ENCODE results near the gene FLOT2.
A peak's percentile ranks its signal among the peaks of the same experiment; 100 is the strongest.
"Not testable (repeated sequence)": the region's sequence is repeated elsewhere in the genome, so short reads cannot be mapped to it uniquely, and the experiment has no call there.

The FLOT2 gene, protein sequence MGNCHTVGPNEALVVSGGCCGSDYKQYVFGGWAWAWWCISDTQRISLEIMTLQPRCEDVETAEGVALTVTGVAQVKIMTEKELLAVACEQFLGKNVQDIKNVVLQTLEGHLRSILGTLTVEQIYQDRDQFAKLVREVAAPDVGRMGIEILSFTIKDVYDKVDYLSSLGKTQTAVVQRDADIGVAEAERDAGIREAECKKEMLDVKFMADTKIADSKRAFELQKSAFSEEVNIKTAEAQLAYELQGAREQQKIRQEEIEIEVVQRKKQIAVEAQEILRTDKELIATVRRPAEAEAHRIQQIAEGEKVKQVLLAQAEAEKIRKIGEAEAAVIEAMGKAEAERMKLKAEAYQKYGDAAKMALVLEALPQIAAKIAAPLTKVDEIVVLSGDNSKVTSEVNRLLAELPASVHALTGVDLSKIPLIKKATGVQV

DNA sequence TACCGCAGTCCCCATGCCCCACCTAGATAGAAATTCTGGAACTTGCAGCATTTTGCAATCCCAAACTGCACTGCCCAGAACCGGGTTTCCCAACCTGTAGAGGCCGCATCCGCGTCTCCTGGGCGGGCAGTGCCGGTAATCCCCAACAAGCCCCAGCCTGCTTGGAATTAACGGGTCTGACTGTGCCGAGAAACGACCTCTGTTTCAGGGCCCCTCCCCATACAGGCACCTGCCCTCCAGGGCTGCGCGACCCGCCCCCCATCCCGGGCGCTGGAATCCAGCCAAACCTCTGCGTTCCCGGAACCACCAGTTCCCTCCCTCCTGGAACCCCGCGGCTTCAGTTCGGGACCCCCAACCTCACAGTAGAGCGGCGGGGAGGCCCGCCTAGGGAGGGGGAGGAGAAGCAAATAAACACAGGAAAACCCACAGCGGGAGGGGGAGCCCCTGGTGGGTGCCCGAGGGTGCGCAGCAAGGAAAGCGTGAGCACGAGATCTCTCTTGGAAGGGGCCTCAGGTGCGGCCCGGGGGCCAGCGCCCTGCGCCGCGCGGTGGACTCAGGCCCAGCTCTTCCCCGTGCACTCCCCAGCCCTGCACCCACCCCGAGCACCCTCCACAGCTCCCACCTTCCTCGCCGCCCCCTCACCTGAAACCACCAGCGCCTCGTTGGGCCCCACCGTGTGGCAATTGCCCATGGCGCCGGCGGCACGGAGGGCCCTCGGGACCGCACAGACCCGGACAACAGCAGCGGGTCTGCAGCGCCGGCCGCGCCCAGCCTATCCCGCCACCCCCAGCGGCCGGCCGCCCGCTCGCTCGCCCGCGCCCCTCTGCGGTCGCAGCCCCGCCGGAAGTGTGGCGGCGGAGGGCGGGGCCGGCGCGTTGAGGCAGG lies at the start of gene FLOT2:
Gene FLOT2 (minus strand): TSS at position 850 of the 885 bp plus-strand sequence. CDS start 159 bp downstream, at position 691.
- DNase-seq, result peak; percentile 58 to 65

DNA sequence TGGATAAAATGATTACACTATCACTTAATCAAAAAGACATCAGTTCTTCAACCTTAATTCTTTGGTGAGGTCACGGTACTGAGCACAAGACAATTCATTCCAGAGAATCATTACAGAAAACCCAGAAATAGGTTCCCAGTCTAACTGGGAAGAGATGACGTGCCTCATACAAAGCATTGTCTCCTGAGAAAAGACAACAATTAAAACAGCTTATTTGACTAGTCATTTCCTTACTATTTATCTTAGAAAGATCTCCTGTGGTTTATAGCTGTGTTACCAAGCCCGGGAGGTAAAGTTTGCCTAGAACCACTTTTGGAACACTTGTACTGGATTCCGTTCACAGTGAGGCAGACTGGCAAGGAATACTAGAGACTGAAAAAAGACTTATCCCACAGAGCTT lies 48.7 kb upstream of the FLOT2 start:
- DNase-seq, result peak in 1 of 2 donors; percentile 57

DNA sequence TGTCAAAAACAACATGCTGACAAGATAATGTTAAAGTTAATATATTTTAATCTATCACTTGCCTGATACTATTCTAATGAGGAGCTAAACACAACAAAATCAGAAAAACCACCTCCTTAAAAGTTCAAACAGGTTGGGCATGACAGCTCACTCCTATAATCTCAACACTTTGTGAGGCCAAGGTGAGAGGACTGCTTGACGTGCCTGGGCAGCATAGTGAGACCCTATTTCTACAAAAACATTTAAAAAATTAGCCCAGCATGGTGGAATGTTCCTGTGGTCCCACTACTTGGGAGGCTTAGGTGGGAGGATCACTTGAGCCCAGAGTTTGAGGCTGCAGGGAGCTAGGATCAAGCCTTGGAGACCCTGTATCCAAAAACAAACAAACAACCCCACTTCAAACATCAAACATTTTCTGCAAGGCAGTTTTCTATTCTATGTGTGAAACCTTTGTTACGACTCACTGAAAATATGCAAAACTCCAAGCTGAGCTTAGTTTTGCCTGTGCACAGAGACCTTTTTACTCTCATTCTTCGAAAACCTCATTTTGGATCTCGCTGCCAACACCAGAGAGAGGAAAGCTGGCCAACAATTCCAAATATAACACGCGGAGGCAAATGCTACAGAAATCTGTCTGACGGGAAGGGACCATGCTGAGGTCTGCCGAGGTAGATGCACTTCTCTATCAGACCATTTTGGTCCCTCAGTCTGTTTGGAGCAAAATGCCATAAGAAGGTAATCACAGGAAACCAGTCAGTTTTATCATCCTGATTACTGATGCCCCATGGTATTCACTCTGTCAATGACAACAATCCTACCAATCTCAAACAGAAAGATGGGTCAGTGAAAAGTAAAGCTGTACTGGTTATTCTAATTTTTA lies 47.6 kb upstream of the FLOT2 start:
- DNase-seq, result no peak

DNA sequence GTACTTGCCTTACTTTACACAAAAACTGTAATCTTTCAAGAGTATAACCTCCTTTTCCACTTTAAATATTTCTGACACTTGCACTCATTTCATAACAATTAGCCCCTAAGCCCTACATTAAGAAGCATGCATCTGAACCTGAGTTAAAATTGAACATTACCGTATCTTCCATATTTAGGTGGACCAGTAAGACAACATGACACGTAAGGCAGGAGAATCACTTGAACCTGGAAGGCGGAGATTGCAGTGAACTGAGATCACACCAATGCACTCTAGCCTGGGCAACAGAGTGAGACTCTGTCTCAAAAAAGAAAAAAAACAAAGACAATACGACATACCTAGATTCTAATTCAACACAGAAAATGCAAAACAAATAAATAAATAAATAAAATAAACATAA lies 46.8 kb upstream of the FLOT2 start:
- DNase-seq, result no peak

DNA sequence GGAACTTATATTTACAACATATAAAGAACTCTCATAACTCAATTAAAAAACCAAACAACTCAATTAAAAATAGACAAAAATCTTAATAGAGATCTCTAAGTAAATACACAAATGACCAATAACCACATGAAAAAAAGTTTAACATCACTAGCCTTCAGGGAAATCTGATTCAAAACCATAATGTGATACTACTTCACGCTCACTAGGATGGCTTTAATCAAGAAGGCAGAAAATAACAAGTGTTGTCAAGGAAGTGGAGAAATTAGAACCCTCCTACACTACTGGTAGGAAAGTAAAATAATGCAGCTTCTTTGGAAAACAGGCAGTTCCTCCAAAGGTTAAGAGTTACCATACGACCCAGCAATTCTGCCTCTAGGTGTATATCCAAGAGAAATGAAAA lies 45.4 kb upstream of the FLOT2 start:
- no peak for DNase-seq

DNA sequence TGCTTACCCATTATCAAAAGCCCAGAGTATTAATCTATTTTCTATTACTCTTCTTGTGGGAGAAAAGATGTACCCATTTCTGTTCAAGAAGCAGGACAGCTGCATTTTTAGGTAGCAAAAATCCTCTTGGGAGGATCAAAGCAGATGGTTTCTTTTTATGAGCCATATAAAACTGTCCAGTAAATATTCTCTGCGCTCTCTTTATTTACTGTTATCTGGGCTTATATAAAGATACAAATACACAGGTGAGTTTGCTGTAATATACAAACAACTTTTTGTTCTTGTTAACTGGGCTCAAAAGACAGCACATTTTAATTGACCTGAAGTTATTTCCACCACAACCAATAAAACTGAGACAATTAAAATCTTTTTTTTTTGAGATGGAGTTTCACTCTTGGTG lies 43.7 kb upstream of the FLOT2 start:
- DNase-seq, result no peak

DNA sequence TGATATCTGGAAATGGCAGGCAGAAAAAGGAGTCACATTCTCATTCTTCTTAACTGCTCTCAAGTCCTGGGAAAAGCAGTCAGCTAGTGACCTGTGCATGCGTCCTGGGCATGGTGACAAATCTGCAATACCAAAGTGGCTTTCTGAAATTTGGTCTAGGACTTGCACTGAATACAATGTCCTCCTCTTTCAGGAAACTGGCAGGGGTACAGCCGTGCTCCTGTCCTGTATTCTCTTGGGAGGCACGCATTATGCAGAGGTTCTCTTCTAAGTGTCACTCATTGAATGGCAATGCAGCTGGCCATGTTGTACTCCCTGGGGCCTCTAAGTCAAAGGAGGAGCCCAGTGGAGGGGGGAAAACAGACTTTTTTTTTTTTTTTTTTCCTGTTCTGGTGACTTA lies 43.1 kb upstream of the FLOT2 start:
- no peak for DNase-seq

DNA sequence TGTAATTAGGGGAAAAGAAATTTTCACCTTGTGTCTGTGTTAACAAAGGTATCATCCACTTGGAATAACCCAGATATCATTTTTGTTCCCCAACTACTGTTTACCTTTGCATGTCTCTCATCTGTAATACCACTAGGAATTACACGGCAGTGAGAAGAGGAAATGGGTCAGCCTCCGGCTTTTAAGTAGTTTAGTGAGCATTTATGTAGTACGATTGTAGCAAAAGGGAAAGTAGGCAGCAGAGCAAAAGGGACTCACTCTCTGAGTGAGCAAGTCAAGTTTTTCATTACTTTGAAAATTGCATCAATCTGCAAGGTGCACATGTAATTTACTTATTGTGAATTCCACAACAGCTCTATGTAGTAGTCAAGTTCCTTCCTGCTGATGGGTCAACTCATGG lies 42.6 kb upstream of the FLOT2 start:
- no peak for DNase-seq

DNA sequence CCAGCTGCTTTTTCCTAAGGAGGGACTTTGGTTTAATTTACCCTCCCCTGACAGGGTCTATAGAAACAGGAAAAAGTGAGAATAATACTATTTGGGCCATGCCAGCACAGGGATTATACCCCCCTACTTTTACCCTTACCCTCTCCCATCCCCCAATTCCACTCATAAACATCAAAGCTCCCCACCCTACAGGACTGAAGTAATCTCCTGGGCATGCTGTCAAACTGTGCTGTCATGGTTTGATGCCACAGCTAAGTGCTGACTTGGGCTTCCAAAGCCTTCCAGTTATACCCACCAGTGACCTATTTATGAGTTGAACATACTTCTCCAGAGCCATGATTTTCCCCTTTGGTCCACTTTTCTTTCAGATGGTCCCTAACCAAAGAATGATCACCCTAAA lies 41.0 kb upstream of the FLOT2 start:
- DNase-seq, result no peak

DNA sequence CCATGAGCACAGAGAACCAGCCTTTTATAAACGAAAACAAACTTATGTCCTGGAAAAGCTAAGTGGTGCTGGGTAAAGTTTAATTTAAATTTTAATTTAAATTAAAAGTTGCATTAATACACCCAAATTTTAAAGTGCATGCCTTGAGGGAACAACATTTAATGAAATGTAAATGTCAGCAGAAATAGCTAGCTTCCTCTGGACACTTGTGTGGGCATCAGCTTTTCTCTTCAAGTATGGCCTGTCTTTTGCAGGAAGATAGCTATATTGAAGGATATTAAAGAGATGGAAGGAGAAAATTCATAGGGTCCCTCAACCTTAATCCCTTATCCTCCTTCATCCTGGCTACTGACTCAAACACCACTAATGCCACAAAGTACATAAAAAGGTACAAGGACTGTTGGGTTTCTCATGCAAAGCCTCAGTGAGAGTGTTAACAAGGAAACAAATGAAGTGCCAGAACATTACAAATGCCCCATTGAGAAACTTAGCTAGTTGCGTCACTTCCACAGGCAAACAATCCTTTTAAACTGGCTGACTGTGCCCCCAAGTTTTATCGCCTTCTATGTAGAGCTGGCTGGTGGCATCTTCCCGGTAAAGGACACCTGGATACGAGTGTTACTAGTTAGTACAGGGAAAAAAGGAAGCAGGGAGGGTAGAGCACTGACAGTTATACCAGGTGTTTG lies 39.7 kb upstream of the FLOT2 start:
- no peak for DNase-seq

DNA sequence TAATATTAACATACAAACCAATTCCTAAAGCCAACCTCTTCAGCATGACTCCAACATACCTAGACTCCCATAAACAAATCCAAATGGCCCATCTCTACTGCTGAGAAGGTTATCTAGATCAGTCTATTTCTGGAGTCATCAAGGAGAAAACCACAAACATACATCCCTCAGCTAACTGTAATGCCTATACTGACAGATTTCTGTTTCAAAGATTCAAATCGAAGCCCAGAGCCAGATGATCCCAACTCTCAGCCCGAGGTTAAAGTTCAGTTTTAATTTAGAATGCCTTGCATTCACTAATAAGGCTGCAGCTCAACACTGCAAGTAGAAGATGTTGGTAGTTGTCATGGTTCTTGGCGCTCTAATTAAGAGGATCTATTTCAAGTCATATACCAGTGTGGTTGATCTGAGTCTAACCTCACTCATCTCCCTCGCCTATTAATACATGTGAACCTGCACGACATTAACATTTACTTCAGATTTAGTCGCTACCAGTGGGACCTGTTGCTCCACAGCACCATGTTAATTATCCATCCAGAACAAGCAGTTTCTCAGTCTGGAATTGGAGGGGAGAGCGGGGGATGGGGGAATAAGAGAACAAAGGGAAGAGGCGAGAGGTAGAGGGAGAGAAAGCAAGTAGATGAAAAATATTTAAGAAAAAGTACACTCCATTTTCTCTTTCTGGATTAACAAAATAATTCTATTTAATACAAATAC lies 38.4 kb upstream of the FLOT2 start:
- DNase-seq, result no peak

DNA sequence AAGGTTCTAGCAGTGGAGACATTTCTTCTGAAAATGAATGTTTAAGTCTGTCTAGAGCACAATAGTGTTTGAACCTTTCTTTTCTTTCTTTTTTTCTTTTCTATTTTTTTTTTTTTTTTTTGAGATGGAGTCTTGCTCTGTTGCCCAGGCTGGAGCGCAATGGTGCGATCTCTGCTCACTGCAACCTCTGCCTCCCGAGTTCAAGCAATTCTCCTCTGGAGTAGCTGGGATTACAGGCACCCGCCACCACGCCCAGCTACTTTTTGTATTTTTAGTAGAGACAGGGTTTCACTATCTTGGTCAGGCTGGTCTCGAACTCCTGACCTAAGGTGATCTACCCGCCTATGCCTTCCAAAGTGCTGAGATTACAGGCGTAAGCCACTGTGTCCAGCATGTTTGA lies 37.0 kb upstream of the FLOT2 start:
- DNase-seq, result not testable (repeated sequence)

DNA sequence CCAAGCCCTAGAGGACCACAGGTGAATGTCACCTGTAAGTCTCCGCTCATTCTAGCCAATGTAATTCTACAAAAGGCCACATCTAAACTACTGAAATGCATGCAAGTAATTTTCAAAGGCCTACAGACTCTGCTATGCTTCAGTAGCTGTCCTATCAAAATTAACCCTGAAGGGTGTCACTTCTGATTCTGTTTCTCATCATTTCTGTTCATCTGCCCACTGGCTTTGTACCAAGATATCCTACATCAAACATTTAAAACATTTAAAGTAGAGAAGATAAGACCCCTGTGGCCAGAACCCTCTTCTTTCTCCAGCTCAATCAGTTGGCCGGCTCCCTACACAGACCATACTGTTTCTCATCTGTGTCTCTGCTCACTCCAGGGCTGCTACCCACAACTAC lies 32.3 kb upstream of the FLOT2 start:
- no peak for DNase-seq

DNA sequence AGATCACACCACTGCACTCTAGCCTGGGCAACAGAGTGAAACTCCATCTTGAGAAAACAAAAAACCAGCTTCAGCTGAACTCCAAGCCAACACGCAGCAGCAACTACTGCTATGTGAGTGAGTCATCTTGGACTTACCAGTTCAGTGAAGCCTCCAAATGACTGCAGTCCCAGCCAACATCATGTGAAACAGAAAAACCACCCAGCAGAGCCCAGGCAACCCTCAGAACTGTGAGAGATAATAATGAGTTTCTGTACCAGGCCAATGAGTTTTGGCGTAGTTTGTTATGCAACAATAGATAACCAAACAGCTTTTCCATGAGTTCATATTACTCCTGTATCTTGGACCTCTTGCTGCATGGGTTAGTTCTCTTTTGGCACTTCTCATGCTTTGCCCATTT lies 30.5 kb upstream of the FLOT2 start:
- peak; percentile 35 to 42 for DNase-seq

DNA sequence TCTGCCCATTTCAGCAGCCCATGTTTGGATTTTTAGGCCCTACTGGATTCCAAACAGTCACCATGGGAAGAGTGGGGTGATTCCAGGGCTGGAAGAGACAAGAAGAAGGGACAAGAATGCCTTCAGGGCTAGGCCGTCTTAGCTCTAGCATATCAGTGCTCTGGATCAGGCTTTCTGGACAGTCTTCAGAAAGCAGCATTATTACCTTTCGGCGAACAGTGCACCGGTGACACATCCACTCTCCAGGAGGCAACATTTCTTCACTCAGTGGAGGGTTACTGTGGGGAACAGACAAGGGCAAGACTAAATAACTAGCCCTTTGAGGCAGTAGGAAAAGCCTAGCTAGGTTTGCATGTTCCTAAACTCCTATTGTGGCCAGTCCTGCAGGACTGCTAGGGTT lies 29.3 kb upstream of the FLOT2 start:
- no peak for DNase-seq

DNA sequence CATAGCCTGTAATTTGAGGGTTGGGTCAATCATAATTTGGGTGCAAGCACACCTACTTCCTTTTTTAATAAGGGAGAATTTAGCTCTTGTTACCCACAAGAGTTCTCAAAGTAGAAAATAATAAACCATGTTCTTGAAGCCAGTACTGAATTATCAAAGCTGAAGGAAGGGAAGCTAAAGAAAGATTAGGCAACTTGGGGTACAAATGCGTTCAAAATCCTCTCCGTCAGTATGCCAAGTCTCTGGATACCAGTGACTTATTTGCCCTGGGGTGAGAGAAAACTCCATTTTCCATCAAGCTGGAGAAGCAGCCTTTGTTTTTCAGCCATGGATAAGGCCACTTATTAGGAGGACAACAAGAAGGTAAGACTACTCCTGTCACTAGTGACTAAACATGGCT lies 28.8 kb upstream of the FLOT2 start:
- no peak for DNase-seq

DNA sequence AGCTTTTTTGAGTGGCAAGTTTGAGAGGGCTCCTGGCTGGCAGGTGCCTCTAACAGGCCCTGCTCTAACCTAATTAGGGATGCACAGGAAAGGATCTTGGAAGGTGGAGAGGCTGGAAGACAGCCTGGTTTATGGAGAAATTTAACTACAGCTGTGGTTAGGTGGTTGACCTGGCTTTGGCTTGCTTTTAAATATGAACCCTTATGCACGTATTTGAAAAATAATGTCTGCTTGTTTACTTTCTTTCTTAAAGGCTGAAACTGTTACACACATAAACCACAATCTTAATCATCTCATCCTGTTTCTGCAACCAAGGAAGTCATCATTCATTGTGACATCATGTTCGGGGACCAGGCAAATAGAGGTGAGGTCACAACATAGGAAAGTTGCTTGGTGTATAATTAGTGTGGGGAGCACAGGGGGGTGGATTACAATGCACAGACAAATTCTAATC lies 28.4 kb upstream of the FLOT2 start:
- DNase-seq, result peak; percentile 84 to 94

DNA sequence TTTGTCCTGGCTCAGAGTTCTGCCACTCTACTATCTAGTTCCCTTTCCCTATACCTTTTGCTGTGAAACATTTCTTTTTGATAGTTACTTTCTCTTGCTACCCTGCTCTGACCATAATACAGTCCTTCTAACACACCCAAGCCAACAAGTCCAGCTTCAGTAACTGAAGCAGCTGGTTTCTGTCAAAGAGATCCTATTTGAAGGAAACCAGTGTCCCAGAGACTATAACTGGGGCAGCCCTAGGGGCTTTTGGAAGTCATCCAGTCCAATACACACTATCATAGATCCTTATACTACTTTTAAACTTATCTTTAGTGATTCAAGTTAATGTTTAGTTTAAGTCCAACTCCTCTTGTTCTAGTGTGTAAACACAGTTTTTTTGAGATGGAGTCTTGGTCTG lies 22.7 kb upstream of the FLOT2 start:
- DNase-seq, result no peak

DNA sequence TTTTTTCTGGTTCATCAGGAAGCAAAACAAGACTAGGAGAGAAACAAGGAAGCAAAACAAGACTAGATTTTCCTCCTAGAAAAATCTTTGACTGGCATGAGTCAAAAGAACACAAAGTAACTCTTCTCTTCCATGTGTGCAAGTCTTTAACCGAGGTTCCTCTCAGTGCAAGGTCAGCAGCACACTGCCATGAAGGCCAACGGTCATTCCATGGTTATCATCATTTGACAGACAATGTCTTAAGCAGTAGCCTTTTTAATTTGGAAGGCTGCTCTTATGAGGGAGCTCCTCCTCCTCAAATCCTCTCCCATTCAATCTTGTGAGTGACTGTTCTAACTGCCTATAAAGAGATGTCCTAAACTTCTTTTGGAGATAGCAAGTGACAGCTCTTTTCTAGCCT lies 20.8 kb upstream of the FLOT2 start:
- no peak for DNase-seq

DNA sequence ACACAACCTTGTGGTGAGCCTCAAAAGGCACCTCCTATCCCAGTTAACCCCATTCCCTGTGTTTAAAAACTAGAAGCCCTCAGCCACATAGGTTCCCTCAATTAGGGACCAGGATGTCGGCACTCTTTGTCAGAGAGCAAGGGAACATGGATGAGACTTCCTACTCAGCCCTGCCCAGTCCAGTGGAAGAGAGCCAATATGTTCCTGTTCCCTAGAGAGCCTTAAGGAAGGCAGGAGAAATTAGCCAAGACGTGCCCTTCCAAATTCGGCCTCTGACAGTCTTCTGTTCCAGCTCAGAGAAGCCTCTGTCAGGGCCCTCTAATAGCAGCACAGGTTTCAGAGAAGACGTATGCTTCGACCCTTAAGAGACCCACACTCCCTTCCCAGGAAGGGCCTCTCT lies 19.9 kb upstream of the FLOT2 start:
- no peak for DNase-seq

DNA sequence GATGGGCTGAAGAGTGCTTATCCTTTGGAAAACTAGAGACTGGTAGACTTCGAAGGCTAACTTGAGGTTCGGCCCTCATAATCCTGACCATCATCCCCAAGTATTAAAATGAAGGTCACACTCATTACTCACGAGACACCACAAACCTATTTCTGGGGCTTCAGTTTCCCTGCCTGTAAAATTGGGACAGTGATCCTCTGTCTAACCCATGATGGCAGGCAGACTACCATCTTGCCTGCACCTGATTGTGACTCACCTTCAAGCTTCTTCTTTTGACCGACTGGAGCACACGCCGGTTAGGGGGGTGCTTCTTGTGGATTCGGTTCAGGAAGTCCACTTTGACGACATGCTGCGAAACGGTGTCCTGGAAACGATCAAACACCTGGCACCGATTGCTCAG lies 19.5 kb upstream of the FLOT2 start:
- DNase-seq, result no peak

Data from CD4-positive, alpha-beta T cell treated with Interleukin-4 for 1 hour (primary cell).